Tibial nerve (tissue), 4 donors: ENCODE results near the gene DEF6.
"Not testable (repeated sequence)": the region's sequence is repeated elsewhere in the genome, so short reads cannot be mapped to it uniquely, and the experiment has no call there.

ENCODE experiments used
- CTCF ChIP-seq, 5 experiments: fragments of 200-600 bp in 3 of 5; fragments of 450-650 bp in 2 of 5; sonication (generic) in 3 of 5; IDR thresholded peaks; one replicate each; pipeline ENCODE4 v1.5.1; 2016 to 2019; ENCODE audit warnings: antibody characterized with exemption in 5 of 5, mild to moderate bottlenecking in 3 of 5, moderate library complexity in 2 of 5
- EP300 ChIP-seq, 2 donors: sonication (generic); formaldehyde crosslinking; IDR thresholded peaks; one replicate each; pipeline ENCODE4 v1.6.1; 2017; ENCODE audit warnings: antibody characterized with exemption in 2 of 2, mild to moderate bottlenecking in 1 of 2
- POLR2A ChIP-seq, 2 donors: fragments of 450-650 bp; IDR thresholded peaks; one replicate each; pipeline ENCODE4 v1.6.1; 2017; ENCODE audit warnings: antibody characterized with exemption in 2 of 2, mild to moderate bottlenecking in 2 of 2, moderate library complexity in 2 of 2

- TF ChIP-seq POLR2A, CTCF, EP300 (IDR thresholded peaks at IDR 0.05): not testable (repeated sequence)
These were observed 31.3 kb downstream of the DEF6 start for GRCh38 chr6:35328965-35329364.
